NCI-H1048 (cell line): ENCODE data around the gene PNMT.
"Not testable (repeated sequence)": the region's sequence is repeated elsewhere in the genome, so short reads cannot be mapped to it uniquely, and the experiment has no call there.

Experiments used
- DNase-seq: peaks from one replicate; lab custom pipeline; 2025; lab: John Stamatoyannopoulos, UW

The PNMT gene

DNA sequence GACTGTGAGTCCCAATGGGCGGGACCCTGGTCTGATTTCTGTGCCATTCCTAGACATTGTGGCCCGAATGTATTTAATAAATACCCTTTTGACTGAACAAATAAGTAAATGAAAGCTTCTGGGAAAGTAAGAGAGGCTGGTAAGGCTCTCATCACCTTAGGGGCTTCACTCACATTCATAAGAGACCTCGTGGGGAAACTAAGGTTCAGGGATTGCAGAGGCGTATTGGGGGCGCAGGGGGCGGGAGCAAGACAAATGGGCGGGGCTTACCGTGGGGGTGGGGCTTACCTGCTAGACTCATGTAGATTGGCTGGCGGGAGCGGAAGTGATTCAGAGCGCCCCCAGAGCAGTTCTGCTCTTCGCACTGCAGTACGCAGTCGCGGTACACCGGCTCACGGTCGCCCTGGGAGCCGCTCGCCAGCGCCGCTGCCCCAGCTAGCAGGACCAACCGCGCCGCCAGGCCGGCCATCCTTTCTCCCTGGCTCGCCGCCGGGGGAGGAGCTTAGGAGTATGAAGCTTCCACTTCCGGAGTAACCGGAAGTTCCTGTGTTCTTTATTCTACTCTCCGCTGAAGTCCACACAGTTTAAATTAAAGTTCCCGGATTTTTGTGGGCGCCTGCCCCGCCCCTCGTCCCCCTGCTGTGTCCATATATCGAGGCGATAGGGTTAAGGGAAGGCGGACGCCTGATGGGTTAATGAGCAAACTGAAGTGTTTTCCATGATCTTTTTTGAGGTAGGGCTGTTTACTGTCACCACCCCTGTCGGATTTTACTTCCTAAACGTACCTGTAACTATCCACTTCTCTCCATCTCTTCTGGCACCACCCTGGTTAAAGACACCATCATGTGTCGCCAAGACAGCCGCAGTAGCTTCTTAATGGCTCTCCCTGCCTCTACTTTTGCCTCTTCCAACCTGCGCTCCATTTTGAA, 19.6 kb downstream of the PNMT start, which contains the start of gene PGAP3:
Gene PGAP3 (minus strand): TSS at position 512 of the 929 bp plus-strand sequence. CDS start 43 bp downstream, at position 469.
- peak; percentile 88 for DNase-seq

DNA sequence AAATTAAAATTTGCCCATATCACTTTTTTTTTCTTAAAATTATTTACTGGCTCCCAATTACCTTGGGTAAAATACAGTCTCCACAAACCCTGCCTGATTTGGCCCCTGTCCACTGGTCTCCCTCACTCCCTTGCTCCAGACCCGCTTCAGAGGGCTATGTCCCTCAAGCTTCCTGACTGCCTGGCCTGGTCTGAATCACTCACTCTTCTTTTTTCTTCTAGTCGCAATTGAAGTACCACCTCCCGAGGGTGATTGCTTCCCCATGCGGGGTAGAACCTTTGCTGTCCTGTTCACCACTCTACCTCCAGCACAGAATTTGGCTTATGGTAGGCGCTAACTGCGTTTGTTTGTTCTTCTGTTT, 20.2 kb downstream of the PNMT start:
- DNase-seq, result no peak

- DNase-seq, result no peak
Observed at GRCh38 chr17:39688945-39689344, 20.7 kb downstream of the PNMT start.

DNA sequence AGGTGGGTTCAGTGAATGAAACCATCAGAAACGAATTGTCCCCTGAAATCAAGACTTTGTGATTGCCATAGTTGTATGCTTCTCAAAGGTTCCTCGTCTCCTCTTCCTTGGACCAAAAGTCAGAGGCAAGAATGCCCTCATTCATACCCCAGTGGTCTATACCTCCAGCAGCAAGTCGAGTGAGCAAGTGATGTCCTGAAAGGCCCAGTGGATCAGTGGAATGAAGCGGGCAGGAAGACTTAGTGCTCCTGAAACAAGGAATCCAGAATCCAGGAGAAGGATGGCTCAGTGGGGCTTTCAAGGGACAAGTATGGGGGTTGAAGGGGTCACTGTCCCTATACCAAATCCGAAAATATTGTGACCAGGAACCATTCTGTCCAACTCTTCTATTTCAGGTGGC, 26.3 kb downstream of the PNMT start:
- no peak for DNase-seq

GRCh38 chr17:39695089-39695474, 26.8 kb downstream of the PNMT start:
- no peak for DNase-seq

DNA sequence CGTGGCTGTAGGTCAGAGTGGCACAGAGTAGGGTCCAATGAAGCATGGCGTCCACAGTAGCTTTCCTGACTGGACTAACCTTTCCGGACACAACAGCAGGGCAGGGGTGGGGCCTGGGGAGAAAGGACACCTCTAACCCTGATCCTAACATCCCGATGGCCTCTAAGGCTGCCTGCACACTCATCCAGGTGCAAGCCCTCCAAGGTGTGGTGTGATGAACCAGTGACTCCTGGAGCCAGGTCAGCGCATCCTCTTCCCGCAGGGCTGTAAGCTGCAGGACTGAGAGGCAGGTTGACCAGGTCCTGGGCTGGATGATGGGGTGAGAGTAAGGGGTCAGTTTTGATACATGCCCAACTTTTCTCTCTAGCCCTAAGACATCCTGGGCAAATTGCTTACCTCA, 28.5 kb downstream of the PNMT start:
- no peak for DNase-seq

GRCh38 chr17:39697961-39698360, 29.7 kb downstream of the PNMT start:
- DNase-seq, result no peak

DNA sequence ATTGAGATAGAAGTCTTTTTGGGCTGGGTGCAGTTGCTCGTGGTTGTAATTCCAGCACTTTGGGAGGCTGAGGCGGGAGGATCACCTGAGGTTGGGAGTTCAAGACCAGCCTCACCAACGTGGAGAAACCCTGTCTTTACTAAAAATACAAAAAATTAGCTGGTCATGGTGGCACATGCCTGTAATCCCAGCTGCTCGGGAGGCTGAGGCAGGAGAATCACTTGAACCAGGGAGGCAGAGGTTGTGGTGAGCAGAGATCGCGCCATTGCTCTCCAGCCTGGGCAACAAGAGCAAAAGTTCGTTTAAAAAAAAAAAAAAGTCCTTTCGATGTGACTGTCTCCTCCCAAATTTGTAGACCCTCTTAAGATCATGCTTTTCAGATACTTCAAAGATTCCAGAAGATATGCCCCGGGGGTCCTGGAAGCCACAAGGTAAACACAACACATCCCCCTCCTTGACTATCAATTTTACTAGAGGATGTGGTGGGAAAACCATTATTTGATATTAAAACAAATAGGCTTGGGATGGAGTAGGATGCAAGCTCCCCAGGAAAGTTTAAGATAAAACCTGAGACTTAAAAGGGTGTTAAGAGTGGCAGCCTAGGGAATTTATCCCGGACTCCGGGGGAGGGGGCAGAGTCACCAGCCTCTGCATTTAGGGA, 31.0 kb downstream of the PNMT start:
- not testable (repeated sequence) for DNase-seq

- no peak for DNase-seq
Observed at GRCh38 chr17:39699818-39700147, 31.5 kb downstream of the PNMT start, which contains the start of gene ERBB2. TSS of gene ERBB2 (plus strand) at chr17:39700064. CDS start at chr17:39700239, 175 bp downstream.

DNA sequence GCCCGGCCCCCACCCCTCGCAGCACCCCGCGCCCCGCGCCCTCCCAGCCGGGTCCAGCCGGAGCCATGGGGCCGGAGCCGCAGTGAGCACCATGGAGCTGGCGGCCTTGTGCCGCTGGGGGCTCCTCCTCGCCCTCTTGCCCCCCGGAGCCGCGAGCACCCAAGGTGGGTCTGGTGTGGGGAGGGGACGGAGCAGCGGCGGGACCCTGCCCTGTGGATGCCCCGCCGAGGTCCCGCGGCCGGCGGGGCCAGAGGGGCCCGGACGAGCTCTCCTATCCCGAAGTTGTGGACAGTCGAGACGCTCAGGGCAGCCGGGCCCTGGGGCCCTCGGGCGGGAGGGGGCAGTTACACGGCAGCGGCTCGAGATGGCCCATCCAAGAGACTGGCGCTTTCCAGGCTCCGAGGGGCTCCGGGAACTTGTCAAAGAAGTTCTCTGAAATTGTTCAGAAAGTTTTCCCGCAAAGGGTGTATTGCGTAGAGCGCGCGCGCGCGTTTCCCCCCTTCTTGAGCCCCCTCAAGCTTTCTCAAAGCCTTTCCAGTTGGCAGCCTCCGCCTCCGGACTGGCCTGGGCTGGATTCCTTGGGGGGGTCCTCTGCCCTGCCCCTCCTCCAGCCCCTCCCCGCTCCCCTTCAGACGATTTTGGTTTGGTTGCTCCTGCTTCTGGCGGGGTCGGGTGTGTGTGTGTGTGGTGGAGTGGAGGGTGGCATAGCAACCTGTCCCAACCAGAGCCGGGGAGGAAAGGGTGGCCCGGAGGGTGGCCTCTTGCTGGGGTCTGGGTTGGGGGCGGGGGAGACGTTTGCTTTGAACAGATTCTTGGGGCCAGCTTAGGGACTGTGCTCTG, 32.1 kb downstream of the PNMT start:
- DNase-seq, result no peak

- no peak for DNase-seq
Observed at GRCh38 chr17:39701012-39701783, 32.9 kb downstream of the PNMT start.

DNA sequence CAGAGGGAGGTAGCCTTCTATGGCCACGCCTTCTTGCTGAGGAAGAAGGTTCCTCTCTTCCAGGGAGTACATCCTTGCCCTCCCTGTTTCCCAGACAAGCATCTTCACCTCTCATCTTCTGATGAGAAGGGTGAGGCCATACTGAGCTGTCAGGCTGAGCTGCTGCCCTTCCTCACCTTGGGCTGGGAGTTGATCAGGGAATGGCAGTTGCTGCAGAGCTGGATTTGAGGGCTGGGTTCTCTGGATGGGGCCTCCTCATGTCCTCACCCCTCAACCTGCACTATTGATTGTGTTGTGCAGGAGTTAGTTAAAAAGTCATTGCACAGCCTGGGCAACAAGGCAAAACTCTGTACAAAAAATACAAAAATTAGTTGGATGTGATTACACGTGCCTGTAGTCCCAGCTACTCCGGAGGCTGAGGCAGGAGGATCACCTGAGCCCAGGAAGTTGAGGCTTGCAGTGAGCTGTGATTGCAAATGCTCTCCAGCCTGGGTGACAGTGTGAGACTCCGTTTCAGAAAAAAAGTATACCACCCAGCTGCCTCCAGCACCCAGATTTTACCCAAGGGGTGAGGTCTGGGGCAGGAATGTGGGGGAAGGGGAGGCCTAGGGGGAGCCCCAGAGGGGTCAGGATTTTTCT, 33.6 kb downstream of the PNMT start:
- DNase-seq, result no peak

- no peak for DNase-seq
Observed at GRCh38 chr17:39702901-39703893, 34.9 kb downstream of the PNMT start.

- no peak for DNase-seq
Observed at GRCh38 chr17:39703913-39704312, 35.7 kb downstream of the PNMT start.

DNA sequence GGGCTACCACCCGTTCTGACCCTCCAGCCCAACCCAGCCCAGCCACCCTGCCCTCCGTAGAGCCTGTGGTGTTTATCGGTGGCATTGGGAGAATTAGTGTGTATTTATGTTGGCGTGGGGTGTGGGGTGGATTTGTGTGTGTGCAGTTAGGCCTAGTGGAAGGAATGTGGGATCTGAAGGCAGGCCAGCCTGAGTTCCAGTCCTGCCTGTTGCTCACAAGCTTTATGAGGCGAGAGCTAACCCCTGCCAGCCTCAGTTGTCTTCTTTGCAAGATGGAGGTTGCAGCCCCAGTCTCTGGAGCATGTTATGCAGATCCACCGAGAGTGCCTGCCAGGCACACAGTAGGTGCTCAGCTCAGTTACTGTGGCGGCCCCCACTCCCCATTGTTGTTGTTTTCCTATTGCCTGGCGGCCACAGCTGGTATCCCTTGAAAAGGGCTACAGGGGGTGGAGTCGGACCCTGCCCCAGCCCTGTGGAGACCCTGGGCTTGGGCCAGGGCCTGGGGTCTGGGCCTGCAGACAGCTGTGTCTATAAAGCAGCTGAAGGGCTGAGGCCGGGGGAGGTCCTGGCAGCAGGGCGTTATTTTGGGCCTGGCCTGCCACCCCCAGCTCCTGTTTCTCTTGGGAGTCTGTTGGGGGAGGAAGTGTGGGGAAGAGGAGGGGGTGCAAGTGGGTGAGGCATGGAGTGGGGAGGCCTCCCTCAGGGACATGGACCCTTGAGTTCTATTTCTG, 36.7 kb downstream of the PNMT start:
- DNase-seq, result no peak

GRCh38 chr17:39705786-39706348, 37.6 kb downstream of the PNMT start:
- no peak for DNase-seq

GRCh38 chr17:39706383-39706782, 38.1 kb downstream of the PNMT start:
- no peak for DNase-seq

GRCh38 chr17:39706921-39707337, 38.7 kb downstream of the PNMT start:
- DNase-seq, result no peak
